ENCODE measurements around the gene TRIM71. TPM values are rescaled to one million over a fixed set of nuclear protein-coding genes. Genes with fewer than 3 reads are reported as not detected.
"Not testable (repeated sequence)": the region's sequence is repeated elsewhere in the genome, so short reads cannot be mapped to it uniquely, and the experiment has no call there.

Gene TRIM71
- total RNA-seq, 2 experiments from 2014 or later, result 0.18 to 0.22 TPM

- H3K27me3 Mint-ChIP-seq, result no peaks in the 10 kb centered on the region
- ATAC-seq, result no peak
- H3K4me1 Mint-ChIP-seq (ENCODE audit: low read depth), result peaks cover 14% of the 10 kb centered on the region
- POLR2A ChIA-PET, result no interaction called here
- H3K4me3 Mint-ChIP-seq, result no peak overlapping the region
- DNase-seq, result no peak
- TF ChIP-seq, protein P1, sequence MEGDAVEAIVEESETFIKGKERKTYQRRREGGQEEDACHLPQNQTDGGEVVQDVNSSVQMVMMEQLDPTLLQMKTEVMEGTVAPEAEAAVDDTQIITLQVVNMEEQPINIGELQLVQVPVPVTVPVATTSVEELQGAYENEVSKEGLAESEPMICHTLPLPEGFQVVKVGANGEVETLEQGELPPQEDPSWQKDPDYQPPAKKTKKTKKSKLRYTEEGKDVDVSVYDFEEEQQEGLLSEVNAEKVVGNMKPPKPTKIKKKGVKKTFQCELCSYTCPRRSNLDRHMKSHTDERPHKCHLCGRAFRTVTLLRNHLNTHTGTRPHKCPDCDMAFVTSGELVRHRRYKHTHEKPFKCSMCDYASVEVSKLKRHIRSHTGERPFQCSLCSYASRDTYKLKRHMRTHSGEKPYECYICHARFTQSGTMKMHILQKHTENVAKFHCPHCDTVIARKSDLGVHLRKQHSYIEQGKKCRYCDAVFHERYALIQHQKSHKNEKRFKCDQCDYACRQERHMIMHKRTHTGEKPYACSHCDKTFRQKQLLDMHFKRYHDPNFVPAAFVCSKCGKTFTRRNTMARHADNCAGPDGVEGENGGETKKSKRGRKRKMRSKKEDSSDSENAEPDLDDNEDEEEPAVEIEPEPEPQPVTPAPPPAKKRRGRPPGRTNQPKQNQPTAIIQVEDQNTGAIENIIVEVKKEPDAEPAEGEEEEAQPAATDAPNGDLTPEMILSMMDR (IDR thresholded peaks at IDR 0.05), result no peak
- CTCF ChIA-PET, result no interaction called here
- H3K9me3 Mint-ChIP-seq, result no peaks in the 10 kb centered on the region
- H3K36me3 Mint-ChIP-seq (ENCODE audit: low read depth), result no peaks in the 10 kb centered on the region
- intact Hi-C loops (cut with micrococcal nuclease), result no loop called here
- H3K27ac Mint-ChIP-seq, result no peak overlapping the region
These were observed 24.7 kb downstream of the TRIM71 start for GRCh38 chr3:32842531-32842931.

GRCh38 chr3:32842987-32843386, 25.2 kb downstream of the TRIM71 start:
- no peak for ATAC-seq
- TF ChIP-seq, protein P1 (IDR thresholded peaks at IDR 0.05), result no peak
- no peaks in the 10 kb centered on the region for H3K27me3 Mint-ChIP-seq
- H3K4me1 Mint-ChIP-seq (ENCODE audit: low read depth), result peaks cover 14% of the 10 kb centered on the region
- DNase-seq, result no peak
- ChIA-PET POLR2A (interaction anchor here (0.5 kb wide), 1 partner anchor 467 kb away, joined by 3 read pairs; no protein-coding TSS in a partner anchor), CTCF (no interaction called here)
- H3K9me3 Mint-ChIP-seq, result no peaks in the 10 kb centered on the region
- no peak overlapping the region for H3K27ac Mint-ChIP-seq
- no peak overlapping the region for H3K4me3 Mint-ChIP-seq
- no peaks in the 10 kb centered on the region for H3K36me3 Mint-ChIP-seq (ENCODE audit: low read depth)
- intact Hi-C loops (cut with micrococcal nuclease), result no loop called here

- intact Hi-C loops (cut with micrococcal nuclease), result no loop called here
- H3K27ac Mint-ChIP-seq, result no peak overlapping the region
- ChIA-PET POLR2A (interaction anchor here (0.5 to 0.9 kb wide), 2 partner anchors 13 to 466 kb away, joined by 3 read pairs; no protein-coding TSS in a partner anchor), CTCF (no interaction called here)
- no peaks in the 10 kb centered on the region for H3K36me3 Mint-ChIP-seq (ENCODE audit: low read depth)
- peaks cover 14% of the 10 kb centered on the region for H3K4me1 Mint-ChIP-seq (ENCODE audit: low read depth)
- no peak overlapping the region for H3K4me3 Mint-ChIP-seq
- no peaks in the 10 kb centered on the region for H3K27me3 Mint-ChIP-seq
- ATAC-seq (no peak), DNase-seq (no peak)
- TF ChIP-seq, protein P1 (IDR thresholded peaks at IDR 0.05), result no peak
- no peaks in the 10 kb centered on the region for H3K9me3 Mint-ChIP-seq
These were observed 25.9 kb downstream of the TRIM71 start for GRCh38 chr3:32843510-32844321.

DNA sequence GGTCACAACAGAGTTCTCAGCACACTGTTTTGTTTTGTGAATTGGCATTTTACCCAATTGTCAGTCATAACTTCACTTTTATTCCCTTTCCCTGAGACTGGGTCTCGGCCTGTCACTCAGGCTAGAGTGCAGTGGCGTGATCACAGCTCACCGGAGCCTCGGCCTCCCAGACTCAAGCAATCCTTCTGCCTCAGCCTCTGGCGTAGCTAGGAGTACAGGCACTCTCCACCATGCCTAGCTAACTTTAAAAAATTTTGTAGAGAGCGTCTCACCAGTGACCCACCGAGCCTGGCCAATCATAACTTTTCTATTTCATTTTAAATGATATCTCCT, 26.5 kb downstream of the TRIM71 start:
- ChIA-PET CTCF (no interaction called here), POLR2A (no interaction called here)
- ATAC-seq (no peak), DNase-seq (no peak)
- Mint-ChIP-seq H3K27me3 (no peaks in the 10 kb centered on the region), H3K4me1 (ENCODE audit: low read depth) (peaks cover 14% of the 10 kb centered on the region), H3K4me3 (no peak overlapping the region), H3K27ac (no peak overlapping the region), H3K36me3 (ENCODE audit: low read depth) (no peaks in the 10 kb centered on the region), H3K9me3 (no peaks in the 10 kb centered on the region)
- TF ChIP-seq, protein P1 (IDR thresholded peaks at IDR 0.05), result no peak
- intact Hi-C loops (cut with micrococcal nuclease), result no loop called here

DNA sequence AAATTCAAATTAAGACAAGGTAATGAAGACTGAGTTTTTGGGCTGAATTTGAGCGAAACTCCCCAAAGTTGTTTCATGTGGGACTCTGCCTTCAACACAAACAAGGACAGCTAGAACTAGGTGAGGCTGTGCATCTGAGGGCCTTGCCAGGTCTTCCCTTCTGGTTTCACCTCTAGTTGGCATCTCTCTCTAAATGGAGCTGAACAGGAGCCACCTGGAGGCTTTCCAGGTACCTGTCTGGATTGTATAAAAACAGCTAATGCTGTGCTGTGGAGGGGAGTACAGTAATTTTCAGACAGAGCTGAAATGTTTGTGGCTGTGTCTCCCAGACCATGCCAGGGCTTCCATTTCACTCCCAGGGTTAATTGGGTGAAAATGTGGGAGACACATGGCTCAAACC, 27.1 kb downstream of the TRIM71 start:
- no peak overlapping the region for H3K27ac Mint-ChIP-seq
- ATAC-seq, result no peak
- DNase-seq, result no peak
- POLR2A ChIA-PET, result no interaction called here
- H3K36me3 Mint-ChIP-seq (ENCODE audit: low read depth), result no peaks in the 10 kb centered on the region
- CTCF ChIA-PET, result no interaction called here
- peaks cover 14% of the 10 kb centered on the region for H3K4me1 Mint-ChIP-seq (ENCODE audit: low read depth)
- TF ChIP-seq, protein P1 (IDR thresholded peaks at IDR 0.05), result no peak
- no peaks in the 10 kb centered on the region for H3K27me3 Mint-ChIP-seq
- H3K4me3 Mint-ChIP-seq, result no peak overlapping the region
- intact Hi-C loops (cut with micrococcal nuclease), result no loop called here
- no peaks in the 10 kb centered on the region for H3K9me3 Mint-ChIP-seq

DNA sequence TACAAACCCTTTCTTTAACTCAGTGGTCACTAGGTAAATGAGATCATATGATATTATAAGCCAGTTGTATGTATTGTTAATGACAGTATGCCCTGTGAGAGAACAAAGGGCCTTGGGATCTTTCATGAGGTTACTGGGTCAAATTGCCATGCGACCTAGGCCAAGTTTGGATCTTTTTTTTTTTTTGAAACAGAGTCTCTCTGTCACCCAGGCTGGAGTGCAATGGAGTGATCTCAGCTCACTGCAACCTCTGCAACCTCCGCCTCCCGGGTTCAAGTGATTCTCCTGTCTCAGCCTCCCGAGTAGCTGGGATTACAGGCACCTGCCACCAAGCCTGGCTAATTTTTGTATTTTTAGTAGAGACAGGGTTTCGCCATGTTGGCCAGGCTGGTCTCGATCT, 27.7 kb downstream of the TRIM71 start:
- H3K36me3 Mint-ChIP-seq (ENCODE audit: low read depth); H3K27ac Mint-ChIP-seq; DNase-seq; H3K27me3 Mint-ChIP-seq; H3K9me3 Mint-ChIP-seq; CTCF ChIA-PET; intact Hi-C loops (cut with micrococcal nuclease); H3K4me3 Mint-ChIP-seq; ATAC-seq; POLR2A ChIA-PET: not testable (repeated sequence)
- peaks cover 14% of the 10 kb centered on the region for H3K4me1 Mint-ChIP-seq (ENCODE audit: low read depth)

- intact Hi-C loops (cut with micrococcal nuclease); H3K9me3 Mint-ChIP-seq; POLR2A ChIA-PET; H3K27me3 Mint-ChIP-seq; H3K36me3 Mint-ChIP-seq (ENCODE audit: low read depth); ATAC-seq; DNase-seq; H3K27ac Mint-ChIP-seq; H3K4me3 Mint-ChIP-seq: not testable (repeated sequence)
- peaks cover 11% of the 10 kb centered on the region for H3K4me1 Mint-ChIP-seq (ENCODE audit: low read depth)
- CTCF ChIA-PET, result interaction anchor here (0.6 to 0.8 kb wide), 2 partner anchors 13 to 511 kb away, joined by 3 read pairs; no protein-coding TSS in a partner anchor
These were observed 29.2 kb downstream of the TRIM71 start for GRCh38 chr3:32847045-32847444.

Data from activated CD8-positive, alpha-beta T cell treated with anti-CD3 and anti-CD28 coated beads for 36 hours (primary cell).